ENCODE measurements around the gene GLS. TPM values are rescaled to one million over a fixed set of nuclear protein-coding genes. Genes with fewer than 3 reads are reported as not detected.

Gene GLS
- total RNA-seq, 3 donors from 2014 or later = 96.7 to 157 (median 133) TPM

GRCh38 chr2:190837420-190837819 lies 43.2 kb upstream of the GLS start:
- TF ChIP-seq CTCF (IDR thresholded peaks at IDR 0.05) = no peak
- no peak for TF ChIP-seq POLR2AphosphoS5 (IDR thresholded peaks at IDR 0.05)
- no peak for TF ChIP-seq POLR2A (IDR thresholded peaks at IDR 0.05)
- intact Hi-C loops (cut with DNase I; ENCODE audit: low total_unique reads) = loop anchor here (10.0 kb wide), 1 partner anchor 1327 kb away; no protein-coding TSS in a partner anchor
- H3K36me3 ChIP-seq = no peaks in the 10 kb centered on the region
- no peaks in the 10 kb centered on the region for H3K27me3 ChIP-seq
- H3K4me3 ChIP-seq = no peak overlapping the region
- H3K9me3 ChIP-seq = no peaks in the 10 kb centered on the region
- no peak for DNase-seq (ENCODE audit: low spot score in 2 of 2)
- H3K27ac ChIP-seq = no peak overlapping the region
- H3K4me1 ChIP-seq = no peaks in the 10 kb centered on the region

DNA sequence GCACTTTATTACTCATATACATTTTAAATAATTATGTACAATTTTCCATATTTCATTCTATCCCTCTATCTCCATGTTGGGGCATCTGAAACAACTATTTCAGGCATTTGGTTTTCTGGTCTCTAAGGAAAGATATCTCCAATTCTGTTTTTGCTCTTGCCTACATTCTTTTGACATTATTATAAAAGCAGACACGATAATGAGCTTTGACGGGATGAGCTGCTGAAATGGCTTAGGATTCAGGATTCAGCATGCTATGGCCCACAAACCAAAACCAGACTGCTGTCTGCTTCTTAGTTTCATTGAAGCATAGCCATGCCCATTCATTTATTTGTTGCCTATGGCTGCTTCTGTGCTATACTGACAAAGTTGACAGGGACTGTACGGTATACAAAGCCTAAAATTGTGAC lies 42.7 kb upstream of the GLS start:
- Histone ChIP-seq H3K27ac (no peak overlapping the region), H3K9me3 (no peaks in the 10 kb centered on the region), H3K27me3 (no peaks in the 10 kb centered on the region), H3K36me3 (no peaks in the 10 kb centered on the region), H3K4me3 (no peak overlapping the region), H3K4me1 (no peaks in the 10 kb centered on the region)
- intact Hi-C loops (cut with DNase I; ENCODE audit: low total_unique reads) = loop anchor here (10.0 kb wide), 1 partner anchor 1327 kb away; no protein-coding TSS in a partner anchor
- no peak for DNase-seq (ENCODE audit: low spot score in 2 of 2)
- TF ChIP-seq CTCF (IDR thresholded peaks at IDR 0.05) = no peak
- TF ChIP-seq POLR2A (IDR thresholded peaks at IDR 0.05) = no peak
- TF ChIP-seq POLR2AphosphoS5 (IDR thresholded peaks at IDR 0.05) = no peak

GRCh38 chr2:190838492-190838910 lies 42.1 kb upstream of the GLS start:
- no peak for DNase-seq (ENCODE audit: low spot score in 2 of 2)
- Histone ChIP-seq H3K4me1 (no peaks in the 10 kb centered on the region), H3K27me3 (no peaks in the 10 kb centered on the region), H3K36me3 (no peaks in the 10 kb centered on the region), H3K27ac (no peak overlapping the region), H3K9me3 (no peaks in the 10 kb centered on the region), H3K4me3 (no peak overlapping the region)
- intact Hi-C loops (cut with DNase I; ENCODE audit: low total_unique reads) = loop anchor here (10.0 kb wide), 1 partner anchor 1326 kb away; no protein-coding TSS in a partner anchor
- no peak for TF ChIP-seq POLR2A (IDR thresholded peaks at IDR 0.05)
- TF ChIP-seq CTCF (IDR thresholded peaks at IDR 0.05) = no peak
- TF ChIP-seq POLR2AphosphoS5 (IDR thresholded peaks at IDR 0.05) = no peak

DNA sequence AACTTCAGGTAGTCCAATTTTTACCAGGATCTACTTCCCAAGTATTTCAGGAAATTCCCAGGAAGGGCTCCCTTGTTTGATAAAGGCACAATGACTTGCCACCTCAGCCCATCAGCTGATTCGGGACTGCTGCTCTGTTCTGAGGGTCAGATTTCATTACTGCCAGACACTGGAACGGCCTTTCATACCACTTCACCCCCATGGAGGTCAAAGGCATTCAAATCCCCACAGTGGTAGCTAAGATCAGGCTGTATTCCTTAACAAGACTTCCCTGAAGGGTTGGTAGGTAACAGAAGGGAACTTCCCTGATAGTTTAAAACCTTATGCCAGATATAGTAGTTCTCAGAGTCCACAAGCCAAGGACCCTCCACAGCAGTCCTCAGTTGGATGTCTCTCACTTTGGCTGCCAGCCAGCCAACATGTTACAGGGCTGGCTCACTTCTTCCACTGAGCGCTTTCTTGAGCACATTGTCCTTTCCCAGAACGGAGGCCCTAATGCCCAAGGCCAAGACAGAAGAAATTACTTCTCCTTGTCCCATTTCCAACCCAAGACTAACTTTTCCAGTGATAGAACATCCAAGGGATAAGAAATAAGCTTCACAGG lies 40.0 kb upstream of the GLS start:
- H3K36me3 ChIP-seq = no peaks in the 10 kb centered on the region
- intact Hi-C loops (cut with DNase I; ENCODE audit: low total_unique reads) = no loop called here
- no peak for DNase-seq (ENCODE audit: low spot score in 2 of 2)
- no peaks in the 10 kb centered on the region for H3K27me3 ChIP-seq
- no peak overlapping the region for H3K27ac ChIP-seq
- TF ChIP-seq CTCF (IDR thresholded peaks at IDR 0.05) (no peak), POLR2AphosphoS5 (IDR thresholded peaks at IDR 0.05) (no peak)
- H3K4me1 ChIP-seq = no peaks in the 10 kb centered on the region
- no peaks in the 10 kb centered on the region for H3K9me3 ChIP-seq
- H3K4me3 ChIP-seq = no peak overlapping the region

- Histone ChIP-seq H3K9me3 (no peaks in the 10 kb centered on the region), H3K4me1 (no peaks in the 10 kb centered on the region), H3K27me3 (no peaks in the 10 kb centered on the region), H3K27ac (no peak overlapping the region), H3K36me3 (no peaks in the 10 kb centered on the region), H3K4me3 (no peak overlapping the region)
- intact Hi-C loops (cut with DNase I; ENCODE audit: low total_unique reads) = no loop called here
- no peak for DNase-seq (ENCODE audit: low spot score in 2 of 2)
- no peak for TF ChIP-seq CTCF (IDR thresholded peaks at IDR 0.05)
- TF ChIP-seq POLR2AphosphoS5 (IDR thresholded peaks at IDR 0.05) = no peak
- no peak for TF ChIP-seq POLR2A (IDR thresholded peaks at IDR 0.05)
Observed at GRCh38 chr2:190841707-190842505, 38.7 kb upstream of the GLS start.
